Breast epithelium (tissue), 4 donors: Measurements from ENCODE around the gene GABARAPL2. TPM values are rescaled to one million over a fixed set of nuclear protein-coding genes. Genes with fewer than 3 reads are reported as not detected.
A peak's percentile ranks its signal among the peaks of the same experiment; 100 is the strongest.
"Not testable (repeated sequence)": the region's sequence is repeated elsewhere in the genome, so short reads cannot be mapped to it uniquely, and the experiment has no call there.

Source experiments
- DNase-seq, 2 donors: peaks; one replicate each; pipeline ENCODE4 v3.0.0-alpha.2; 2019; ENCODE audit warnings: low spot score in 2 of 2
- H3K27ac ChIP-seq, 2 donors: fragments of 200-600 bp; sonication (generic) in 1 of 2; one replicate each; pipeline ENCODE4 v1.5.1; 2016 to 2019; ENCODE audit warnings: mild to moderate bottlenecking in 1 of 2
- H3K27me3 ChIP-seq, 2 donors: fragments of 200-600 bp; sonication (generic) in 1 of 2; one replicate each; pipeline versions ENCODE4 v1.5.1 to v1.6.0; 2017 to 2019; ENCODE audit warnings: control low read depth in 1 of 2, mild to moderate bottlenecking in 1 of 2
- H3K36me3 ChIP-seq: fragments of 200-600 bp; one replicate; pipeline ENCODE4 v1.5.1; 2019
- H3K4me1 ChIP-seq, 2 donors: fragments of 200-600 bp; sonication (generic); one replicate each; pipeline ENCODE4 v1.5.1; 2016 to 2019; ENCODE audit warnings: control low read depth in 1 of 2
- H3K4me3 ChIP-seq, 3 donors: fragments of 200-600 bp; sonication (generic); 1 replicate in 2 of 3; 2 replicates in 1 of 3; pipeline ENCODE4 v1.5.1; 2016 to 2019; ENCODE audit warnings: mild to moderate bottlenecking in 3 of 3, moderate library complexity in 2 of 3
- H3K9me3 ChIP-seq, 2 donors: fragments of 200-600 bp; sonication (generic) in 1 of 2; one replicate each; pipeline ENCODE4 v1.5.1; 2016 to 2019; ENCODE audit warnings: control low read depth in 1 of 2
- CTCF ChIP-seq, 3 donors: fragments of 450-650 bp; IDR thresholded peaks; one replicate each; pipeline ENCODE4 v1.5.1; 2016 to 2017; ENCODE audit warnings: antibody characterized with exemption in 3 of 3, mild to moderate bottlenecking in 3 of 3, moderate library complexity in 3 of 3
- POLR2A ChIP-seq: fragments of 450-650 bp; IDR thresholded peaks from one replicate; pipeline ENCODE4 v1.6.1; 2016; ENCODE audit warnings: antibody characterized with exemption, mild to moderate bottlenecking, moderate library complexity
- POLR2AphosphoS5 ChIP-seq, 3 donors: sonication (generic); formaldehyde crosslinking; IDR thresholded peaks; one replicate each; pipeline ENCODE4 v1.6.1; 2017; ENCODE audit warnings: antibody characterized with exemption in 3 of 3
- intact Hi-C: fragments of 100-400 bp; cut with DNase I; formaldehyde crosslinking; loops from one replicate; pipeline ENCODE4 v1.15.1; 2023; ENCODE audit warnings: low total_unique reads
- total RNA-seq, 3 donors: library from RNA; depleted of rRNA; stranded (reverse); fragments of >200 nt; gene quantifications; one replicate each; pipeline ENCODE4 v1.1.0, GENCODE V29; 2016

The GABARAPL2 gene
- total RNA-seq, 3 donors from 2014 or later: 95.2 to 128 (median 104) TPM

GRCh38 chr16:75546293-75546692 is 19.9 kb upstream of the GABARAPL2 start:
- TF ChIP-seq POLR2AphosphoS5 (IDR thresholded peaks at IDR 0.05): no peak
- TF ChIP-seq POLR2A: no peak
- TF ChIP-seq CTCF (IDR thresholded peaks at IDR 0.05): no peak
- no peaks in the 10 kb centered on the region for H3K9me3 ChIP-seq
- intact Hi-C loops: no loop called here

GRCh38 chr16:75548456-75548855 is 17.7 kb upstream of the GABARAPL2 start:
- H3K36me3 ChIP-seq, DNase-seq, H3K4me3 ChIP-seq, H3K27ac ChIP-seq, H3K9me3 ChIP-seq, H3K27me3 ChIP-seq, H3K4me1 ChIP-seq, intact Hi-C loops: not testable (repeated sequence)

More at GRCh38 chr16:75546293-75546692, 19.9 kb upstream of the GABARAPL2 start:
- DNase-seq: no peak
- Histone ChIP-seq H3K4me3 (no peak overlapping the region), H3K27ac (no peak overlapping the region), H3K27me3 (no peaks in the 10 kb centered on the region), H3K4me1 (no peaks in the 10 kb centered on the region), H3K36me3 (no peaks in the 10 kb centered on the region)

- Histone ChIP-seq H3K27ac (peak overlapping the region; percentile 56 to 80), H3K27me3 (no peaks in the 10 kb centered on the region), H3K9me3 (no peaks in the 10 kb centered on the region), H3K4me3 (peak overlapping the region in 2 of 3 donors; percentile 21 to 40), H3K36me3 (no peaks in the 10 kb centered on the region), H3K4me1 (no peaks in the 10 kb centered on the region)
- peak in 1 of 2 donors; percentile 74 for DNase-seq
- intact Hi-C loops: no loop called here
- TF ChIP-seq CTCF (IDR thresholded peaks at IDR 0.05) (peak in 2 of 3 donors; percentile 41 to 57), POLR2A (no peak), POLR2AphosphoS5 (IDR thresholded peaks at IDR 0.05) (peak in 2 of 3 donors; percentile 47 to 60)
Measured at GRCh38 chr16:75550211-75550662, 15.9 kb upstream of the GABARAPL2 start.

GRCh38 chr16:75552951-75553350 is 13.2 kb upstream of the GABARAPL2 start:
- no peak for DNase-seq
- Histone ChIP-seq H3K27me3 (no peaks in the 10 kb centered on the region), H3K4me3 (no peak overlapping the region), H3K36me3 (no peaks in the 10 kb centered on the region), H3K9me3 (no peaks in the 10 kb centered on the region), H3K27ac (peak overlapping the region in 1 of 2 donors; percentile 23), H3K4me1 (no peaks in the 10 kb centered on the region)
- intact Hi-C loops: no loop called here
- no peak for TF ChIP-seq POLR2A
- no peak for TF ChIP-seq POLR2AphosphoS5 (IDR thresholded peaks at IDR 0.05)
- TF ChIP-seq CTCF (IDR thresholded peaks at IDR 0.05): no peak

- H3K36me3 ChIP-seq: no peaks in the 10 kb centered on the region
- peak overlapping the region; percentile 88 to 90 for H3K27ac ChIP-seq
- no peaks in the 10 kb centered on the region for H3K4me1 ChIP-seq
- DNase-seq: peak; percentile 74 to 77
- H3K4me3 ChIP-seq: peak overlapping the region; percentile 67 to 82 (median 81)
- intact Hi-C loops: no loop called here
- TF ChIP-seq POLR2AphosphoS5 (IDR thresholded peaks at IDR 0.05): no peak
- TF ChIP-seq CTCF (IDR thresholded peaks at IDR 0.05): no peak
- no peak for TF ChIP-seq POLR2A
- H3K9me3 ChIP-seq: no peaks in the 10 kb centered on the region
- H3K27me3 ChIP-seq: no peaks in the 10 kb centered on the region
Measured at GRCh38 chr16:75555213-75555706, 10.9 kb upstream of the GABARAPL2 start.
